HL-60 (cell line): ENCODE measurements around the gene ANKS1B.

Experiments used
- CTCF ChIP-seq: IDR thresholded peaks from one replicate; pipeline ENCODE4 v1.5.1; 2011; ENCODE audit warnings: low read length, control low read depth, inconsistent platforms; ENCODE audit not compliant: insufficient read depth
- REST ChIP-seq: IDR thresholded peaks from 2 replicates; pipeline ENCODE4 v1.6.1; 2012; ENCODE audit warnings: low read depth; ENCODE audit not compliant: insufficient replicate concordance

GRCh38 chr12:99954724-99955123 lies 30.0 kb downstream of the ANKS1B start:
- TF ChIP-seq CTCF (no peak), REST (no peak)
